Measurements from ENCODE around the gene UAP1L1.

Gene UAP1L1

GRCh38 chr9:137042751-137043727, 34.3 kb upstream of the UAP1L1 start:
- no peak for DNase-seq

- no peak for DNase-seq
Measured at GRCh38 chr9:137044037-137044436, 33.3 kb upstream of the UAP1L1 start.

- no peak for DNase-seq
Measured at GRCh38 chr9:137044502-137045177, 32.7 kb upstream of the UAP1L1 start.

GRCh38 chr9:137045294-137046087, 31.8 kb upstream of the UAP1L1 start:
- no peak for DNase-seq

GRCh38 chr9:137046088-137046787, 31.1 kb upstream of the UAP1L1 start, which contains the start of gene NPDC1:
Gene NPDC1, minus strand, starts transcription at chr9:137046177. Its CDS starts 188 bp downstream, at chr9:137045989.
- no peak for DNase-seq

- DNase-seq: no peak
Measured at GRCh38 chr9:137048655-137049543, 28.4 kb upstream of the UAP1L1 start.

- DNase-seq: no peak
Measured at GRCh38 chr9:137049544-137050449, 27.5 kb upstream of the UAP1L1 start.

- no peak for DNase-seq
Measured at GRCh38 chr9:137050570-137050969, 26.7 kb upstream of the UAP1L1 start.

- no peak for DNase-seq
Measured at GRCh38 chr9:137051145-137051724, 26.1 kb upstream of the UAP1L1 start.

- DNase-seq: no peak
Measured at GRCh38 chr9:137052293-137052692, 25.0 kb upstream of the UAP1L1 start.

GRCh38 chr9:137052998-137053943, 24.0 kb upstream of the UAP1L1 start:
- no peak for DNase-seq

- DNase-seq: no peak
Measured at GRCh38 chr9:137053944-137054931, 23.1 kb upstream of the UAP1L1 start, which contains the start of gene ENTPD2. Gene ENTPD2, minus strand, starts transcription at chr9:137054061. Its CDS starts 64 bp downstream, at chr9:137053997.

- no peak for DNase-seq
Measured at GRCh38 chr9:137054932-137055384, 22.4 kb upstream of the UAP1L1 start.

GRCh38 chr9:137055385-137056364, 21.6 kb upstream of the UAP1L1 start:
- DNase-seq: no peak

GRCh38 chr9:137056739-137057415, 20.4 kb upstream of the UAP1L1 start:
- DNase-seq: no peak

Data from GOT3 (cell line).